ENCODE data around the gene GREB1L.

GREB1L gene

DNA sequence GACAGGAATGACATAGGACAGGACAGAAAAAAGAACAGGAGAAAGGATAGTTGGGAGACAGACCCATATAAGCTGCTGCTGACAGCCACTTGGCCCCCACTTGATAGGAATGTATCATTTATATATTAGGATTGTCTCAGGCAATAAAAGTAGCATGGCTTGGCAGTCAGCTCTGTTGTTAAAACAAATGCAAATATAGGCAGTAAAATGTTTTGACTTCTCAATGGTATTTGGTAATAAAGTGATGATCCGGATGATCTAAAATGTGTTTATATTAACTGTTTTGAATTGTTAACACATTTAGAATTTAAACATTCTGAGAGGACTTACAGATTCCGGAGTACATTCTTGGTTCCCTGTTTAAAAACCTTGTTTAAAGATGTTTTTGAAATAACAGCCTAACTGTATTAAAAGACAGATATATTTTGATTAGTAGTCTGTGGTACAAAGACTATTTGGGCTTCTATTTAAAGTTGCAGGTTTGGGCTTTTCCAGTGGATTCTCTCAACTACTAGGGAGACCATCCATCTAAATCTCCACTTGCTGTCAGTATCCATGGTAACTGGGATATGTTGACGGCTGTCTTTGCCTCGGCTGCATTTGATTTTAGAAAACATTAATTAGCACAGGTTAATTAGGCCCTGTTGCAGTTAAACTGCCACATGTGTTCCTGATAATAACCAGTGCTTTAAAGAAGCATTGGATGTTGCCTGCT is 210.9 kb downstream of the GREB1L start:
- no peak for DNase-seq

DNA sequence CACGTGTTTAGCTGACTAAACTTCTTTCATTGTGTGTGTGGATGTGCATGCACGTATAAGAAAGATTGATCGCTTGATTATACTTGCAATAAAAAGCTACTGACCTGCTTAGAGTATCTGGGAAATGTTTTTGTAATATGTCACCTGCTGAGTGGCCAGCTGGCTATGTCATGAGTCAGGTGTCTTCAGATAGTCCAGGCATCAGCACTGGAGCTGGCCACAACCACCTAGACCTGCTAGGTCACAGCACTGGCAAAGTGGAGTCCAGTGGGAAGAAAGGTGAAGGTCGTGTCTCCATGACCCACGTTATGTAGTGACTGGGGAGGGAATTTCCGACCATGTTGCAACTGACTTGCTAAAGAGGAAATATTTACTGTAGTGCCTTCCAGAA is 211.5 kb downstream of the GREB1L start:
- no peak for DNase-seq

DNA sequence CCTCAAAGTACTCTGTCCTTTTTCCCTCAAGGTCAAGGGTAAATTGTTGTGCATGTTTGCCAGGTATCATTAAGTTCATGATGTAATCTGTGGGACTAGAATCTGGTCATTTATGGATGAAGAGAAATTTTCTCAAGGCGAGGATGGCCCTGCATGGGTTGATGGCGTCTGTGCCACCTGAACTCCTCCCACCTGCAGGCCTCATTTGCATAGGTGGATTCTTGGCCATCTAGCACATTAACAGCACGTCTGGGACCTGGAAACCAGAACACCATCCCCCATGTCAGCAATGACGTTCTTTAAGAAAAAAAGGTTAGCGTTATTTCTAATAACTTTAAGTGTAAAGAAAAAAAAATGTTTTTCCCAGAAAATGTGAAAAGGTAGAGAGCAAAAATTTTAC is 212.7 kb downstream of the GREB1L start:
- no peak for DNase-seq

DNA sequence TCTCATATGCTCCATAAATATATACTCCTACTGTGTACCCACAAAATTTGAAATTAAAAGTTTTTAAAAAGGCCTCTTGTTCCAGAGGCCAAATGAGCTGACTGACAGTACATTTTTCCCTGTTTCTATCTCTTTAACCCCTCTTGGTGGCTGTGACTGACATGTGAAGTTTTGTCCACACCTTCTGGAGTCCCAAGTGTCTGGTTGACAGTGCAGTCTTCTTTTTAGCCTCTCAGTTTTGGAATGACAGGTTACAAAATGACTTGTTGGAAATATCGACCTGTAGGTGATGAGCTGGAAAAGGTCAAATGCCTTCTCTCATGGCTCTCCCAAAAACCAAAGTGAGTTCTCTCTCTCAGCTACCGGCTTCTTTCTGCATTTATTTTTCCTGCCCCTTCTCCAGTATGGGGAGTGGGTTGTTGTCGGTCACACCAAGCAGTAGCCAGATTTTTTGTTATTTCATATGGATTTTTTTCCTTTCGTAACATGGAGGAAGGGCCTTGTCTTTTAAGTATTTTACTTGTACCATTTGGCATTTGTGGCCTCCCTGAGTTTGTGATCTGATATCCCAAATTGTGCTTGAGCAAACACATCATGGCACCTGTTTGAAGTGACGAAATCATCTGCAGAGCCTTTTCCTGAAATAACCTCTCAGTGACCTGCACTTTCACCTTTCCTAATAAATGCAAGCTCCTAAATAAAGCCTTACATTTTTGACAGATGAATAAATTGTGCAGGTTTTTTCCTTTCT is 214.6 kb downstream of the GREB1L start:
- DNase-seq: no peak

DNA sequence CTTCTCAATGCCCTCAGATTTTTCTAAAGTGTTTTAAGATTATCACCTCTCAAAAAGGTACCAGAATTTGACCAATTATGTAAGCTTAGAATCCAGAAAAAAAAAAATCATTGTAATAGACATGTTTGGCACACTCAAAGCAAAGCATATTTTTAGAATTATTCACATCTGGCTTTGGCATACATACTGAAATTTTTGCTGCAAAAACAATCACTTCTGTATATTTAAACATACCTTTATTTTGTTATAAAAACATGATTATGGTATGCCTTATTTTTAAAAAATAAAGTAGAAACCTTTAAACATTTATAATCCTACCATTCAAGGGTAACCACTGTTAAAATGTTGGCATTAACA is 215.1 kb downstream of the GREB1L start:
- no peak for DNase-seq

DNA sequence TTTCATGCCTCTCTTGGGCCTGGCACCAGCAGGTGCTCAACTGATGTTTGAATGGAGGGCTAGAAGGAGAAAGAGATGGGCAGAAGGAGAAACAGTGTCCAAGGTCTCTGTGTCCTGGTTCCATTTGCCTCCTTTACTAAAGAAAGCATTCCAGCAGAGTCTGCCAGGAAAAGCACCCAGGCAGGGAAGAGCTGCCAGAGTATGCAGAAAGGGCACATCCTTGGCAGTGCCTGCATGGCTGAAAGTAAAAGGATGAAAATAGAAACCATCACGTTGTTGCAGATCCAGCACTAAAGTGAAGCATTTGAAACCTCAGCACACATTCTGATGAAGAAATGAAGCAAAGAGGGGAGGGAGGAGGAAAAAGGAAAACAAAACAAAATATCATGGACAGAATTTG is 216.3 kb downstream of the GREB1L start:
- no peak for DNase-seq

DNA sequence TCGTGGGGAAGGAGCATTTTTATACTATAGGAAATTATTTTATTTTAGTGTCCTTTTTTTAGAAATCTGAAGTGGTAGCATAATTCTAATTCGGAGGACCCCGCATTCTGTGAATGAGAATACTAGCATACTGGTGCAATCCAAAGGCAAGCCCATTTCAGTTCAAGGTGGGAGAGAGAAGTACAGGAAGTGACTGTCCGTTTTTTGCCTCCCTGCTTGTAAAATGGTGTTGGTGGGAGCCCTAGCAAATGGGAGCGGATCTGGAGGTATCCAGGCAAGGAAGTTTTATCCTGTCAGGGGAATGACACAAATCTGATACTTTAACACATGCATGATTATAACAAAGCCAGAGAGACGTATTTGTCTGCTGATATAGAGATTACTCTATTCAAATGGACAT is 216.8 kb downstream of the GREB1L start:
- no peak for DNase-seq

DNA sequence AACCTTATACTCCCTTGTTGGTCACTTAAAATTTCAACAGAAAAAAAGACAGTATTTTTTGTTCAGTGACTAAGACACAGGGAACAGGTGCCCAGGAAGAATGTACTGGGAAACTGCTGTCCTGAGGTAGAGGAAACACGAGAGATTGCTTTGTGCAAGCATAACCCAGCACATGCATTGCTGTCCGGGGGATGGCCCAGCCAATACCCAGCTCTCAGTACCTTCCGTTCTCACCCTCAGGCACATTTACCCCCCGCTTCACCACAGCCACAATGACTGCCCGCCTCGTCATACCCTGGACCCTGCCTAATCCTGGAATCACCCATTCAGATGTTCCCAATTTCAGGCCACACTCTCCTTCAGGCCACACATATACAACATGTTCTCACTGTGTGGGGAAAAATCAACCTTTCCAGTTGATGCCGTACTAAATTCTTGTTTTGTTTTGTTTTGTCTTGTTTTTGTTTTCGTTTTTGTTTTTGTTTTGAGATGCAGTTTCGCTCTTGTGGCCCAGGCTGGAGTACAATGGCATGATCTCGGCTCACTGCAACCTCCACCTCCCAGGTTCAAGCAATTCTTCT is 217.8 kb downstream of the GREB1L start:
- DNase-seq: no peak

DNA sequence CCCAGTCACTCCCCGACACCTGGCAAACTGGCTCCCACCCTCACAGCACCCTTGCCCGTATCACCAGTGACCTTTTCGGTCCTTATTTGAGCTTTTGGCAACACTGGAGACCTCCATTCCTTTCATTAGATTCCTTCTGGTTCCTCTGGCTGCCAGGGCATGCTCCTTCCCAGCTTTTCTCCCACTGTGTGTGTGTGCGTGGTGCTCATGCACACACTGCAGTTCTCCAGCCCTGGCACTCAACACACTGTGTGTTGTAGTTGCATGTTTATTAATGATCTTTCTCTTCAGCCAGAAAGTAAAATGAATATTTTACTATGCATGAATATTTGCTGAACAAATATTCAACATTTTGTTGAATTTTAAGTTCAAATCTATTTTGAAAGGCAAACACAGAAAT is 219.4 kb downstream of the GREB1L start:
- no peak for DNase-seq

DNA sequence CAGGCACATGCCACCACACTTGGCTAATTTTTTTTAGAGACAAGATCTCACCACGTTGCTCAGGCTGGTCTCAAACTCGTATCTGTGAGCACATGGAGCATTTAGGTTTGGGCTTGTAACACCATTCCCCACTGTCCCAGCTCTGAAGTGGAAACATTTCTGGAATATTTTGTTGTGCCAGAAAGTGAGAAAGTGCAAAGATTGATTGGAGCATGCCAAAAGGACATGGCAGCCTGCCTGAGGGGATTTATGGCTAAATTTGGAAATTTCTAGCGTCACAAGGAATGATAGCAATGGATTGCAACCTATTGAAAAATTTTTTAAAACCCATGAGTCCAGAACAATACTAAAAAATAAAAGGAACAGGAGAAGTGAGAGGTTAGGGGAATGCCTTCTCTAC is 221.7 kb downstream of the GREB1L start:
- no peak for DNase-seq

DNA sequence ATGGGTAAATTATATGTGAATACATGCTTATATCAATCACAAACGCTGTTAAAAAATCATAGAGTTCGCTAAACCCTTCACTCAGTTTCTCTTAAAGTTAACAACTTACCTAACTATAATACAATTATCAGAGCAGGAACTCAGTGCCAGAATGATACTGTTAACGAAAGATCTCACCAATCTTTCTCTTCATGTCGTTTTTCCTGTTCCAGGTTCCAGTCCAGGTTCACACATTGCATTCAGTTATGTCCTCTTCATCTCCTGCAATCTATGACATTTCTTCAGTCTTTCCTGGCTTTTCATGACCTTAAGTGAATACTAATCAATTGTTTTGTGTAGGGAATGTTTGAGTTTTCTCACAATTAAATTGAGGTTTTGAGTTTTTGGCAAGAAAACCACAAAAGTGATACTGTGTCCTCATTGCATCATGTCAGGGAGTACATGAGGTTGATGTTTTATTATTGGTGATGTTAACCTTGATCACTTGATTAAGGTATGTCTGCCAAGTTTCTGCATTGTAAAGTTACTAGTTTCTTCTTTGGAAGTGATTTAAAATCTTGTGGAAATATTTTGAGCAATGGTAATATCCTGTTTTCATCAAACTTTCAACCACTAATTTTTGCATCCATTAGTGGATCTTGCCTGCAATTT is 226.6 kb downstream of the GREB1L start:
- no peak for DNase-seq

DNA sequence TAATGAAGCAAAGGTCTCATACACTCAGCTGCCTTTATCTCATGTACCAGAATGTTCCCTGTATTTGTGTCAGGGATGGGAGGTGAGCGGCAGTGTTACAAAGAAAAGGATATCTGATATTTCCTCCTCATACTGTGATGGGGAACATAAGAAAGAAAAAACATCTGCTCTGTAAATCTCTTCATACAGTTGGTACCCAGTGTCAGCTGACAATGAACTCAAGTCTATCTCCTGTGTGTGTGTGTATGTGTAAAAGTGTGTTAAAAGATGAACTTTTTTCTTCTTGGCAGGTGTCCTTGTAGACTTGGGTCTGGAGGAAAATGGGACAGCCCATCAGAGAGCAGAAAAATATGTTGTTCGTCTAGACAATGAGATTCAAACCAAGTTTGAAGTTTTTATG is 230.7 kb downstream of the GREB1L start:
- no peak for DNase-seq

DNA sequence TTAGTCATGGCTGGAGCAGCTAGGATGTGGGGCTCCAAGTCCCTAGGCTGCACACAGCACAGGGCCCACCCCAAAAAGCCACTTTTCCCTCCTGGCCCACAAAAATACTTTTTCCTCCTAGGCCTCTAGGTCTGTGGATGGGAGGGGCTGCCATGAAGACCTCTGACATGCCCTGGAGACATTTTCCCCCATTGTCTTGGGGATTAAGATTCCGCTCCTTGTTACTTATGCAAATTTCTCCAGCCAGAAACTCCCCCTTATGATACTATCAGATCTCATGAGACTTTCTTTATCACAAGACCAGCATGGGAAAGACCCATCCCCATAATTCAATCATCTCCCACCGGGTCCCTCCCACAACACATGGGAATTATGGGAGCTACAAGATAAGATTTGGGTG is 232.6 kb downstream of the GREB1L start:
- DNase-seq: no peak

DNA sequence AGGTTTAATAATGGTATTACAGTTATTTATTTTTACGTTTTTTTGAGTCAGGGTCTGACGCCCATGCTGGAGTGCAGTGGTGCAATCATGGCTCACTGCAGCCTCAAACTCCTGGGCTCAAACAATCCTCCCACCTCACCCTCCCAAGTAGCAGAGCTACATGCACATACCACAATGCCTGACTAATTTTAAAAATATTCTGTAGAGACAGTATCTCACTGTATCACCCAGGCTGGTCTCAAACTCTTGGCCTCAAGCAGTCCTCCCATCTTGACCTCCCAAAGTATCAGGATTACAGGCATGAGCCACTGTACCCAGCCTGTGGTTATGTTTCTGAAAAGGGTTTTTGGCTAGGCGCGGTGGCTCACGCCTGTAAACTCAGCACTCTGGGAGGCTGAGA is 237.7 kb downstream of the GREB1L start:
- no peak for DNase-seq

DNA sequence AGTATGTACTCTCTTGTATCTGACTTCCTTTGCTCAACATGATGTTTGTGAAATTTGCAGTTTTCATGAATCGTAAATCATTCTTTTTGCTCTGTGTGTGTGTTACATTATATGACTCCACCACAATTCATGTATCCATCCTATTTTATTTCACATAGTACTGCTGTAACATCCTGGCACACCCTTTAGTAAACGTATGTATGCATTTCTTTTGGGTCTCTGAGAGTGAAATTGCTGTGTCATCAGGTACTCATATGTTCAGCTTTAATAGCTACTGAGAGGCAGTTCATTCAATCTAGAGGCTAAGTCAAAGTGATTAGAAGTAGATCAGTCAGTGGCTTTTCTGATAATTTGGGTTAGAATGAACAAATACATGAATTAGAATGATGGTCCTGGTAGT is 239.7 kb downstream of the GREB1L start:
- no peak for DNase-seq

DNA sequence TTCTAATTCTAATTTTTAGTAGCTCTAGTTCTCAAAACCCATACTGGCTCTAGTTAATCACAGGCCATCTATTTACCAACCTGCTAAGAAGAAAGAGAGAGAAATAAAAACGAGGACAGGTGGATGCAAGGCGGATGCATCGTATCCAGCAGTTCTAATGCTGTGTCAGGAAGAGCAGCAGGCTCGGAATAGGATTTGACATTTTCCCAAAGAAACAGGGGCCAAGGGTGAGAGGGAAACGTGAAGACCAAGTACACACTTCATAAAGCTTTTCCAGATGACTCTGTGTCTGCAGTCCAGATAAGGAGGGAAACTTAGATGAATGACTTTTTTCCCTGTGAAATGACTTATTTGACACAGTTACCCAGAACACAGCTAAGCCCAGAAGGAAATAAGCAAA is 241.0 kb downstream of the GREB1L start:
- no peak for DNase-seq

DNA sequence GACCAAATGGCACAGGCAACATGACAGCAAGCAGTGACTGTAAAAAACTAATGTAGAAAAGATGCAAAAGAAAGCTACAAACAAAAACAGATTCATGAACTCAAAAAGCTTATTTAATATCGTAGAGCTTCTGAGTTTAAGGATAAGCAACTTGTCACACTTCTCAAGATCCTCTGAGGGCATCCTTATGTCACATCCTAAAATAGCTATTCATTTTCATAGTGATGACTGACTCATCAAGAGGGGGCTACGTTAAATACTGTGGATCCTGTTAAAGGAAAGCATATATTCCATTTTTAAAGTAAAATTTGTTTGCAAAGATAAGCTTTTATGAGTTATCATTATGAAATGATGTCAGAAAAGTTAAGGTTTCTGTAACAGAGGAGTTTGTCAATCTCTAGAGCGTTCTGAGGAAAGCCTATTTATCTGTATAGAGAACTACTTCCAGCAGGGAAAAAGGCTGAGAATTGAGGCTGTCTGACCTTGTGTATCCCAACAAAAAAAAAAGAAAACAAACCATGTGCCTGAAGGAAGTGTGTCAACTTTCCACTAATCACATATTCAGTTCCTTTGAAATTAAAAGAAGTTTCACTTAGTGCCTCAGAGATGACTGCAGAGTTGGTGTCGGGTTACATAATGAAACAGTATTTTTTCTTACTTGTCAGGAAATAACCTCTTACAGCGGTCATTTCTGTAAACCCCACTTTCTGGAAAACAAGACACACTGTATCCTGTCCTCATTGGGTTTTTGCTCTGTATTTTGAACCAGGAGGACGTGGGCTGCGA is 243.0 kb downstream of the GREB1L start:
- no peak for DNase-seq

DNA sequence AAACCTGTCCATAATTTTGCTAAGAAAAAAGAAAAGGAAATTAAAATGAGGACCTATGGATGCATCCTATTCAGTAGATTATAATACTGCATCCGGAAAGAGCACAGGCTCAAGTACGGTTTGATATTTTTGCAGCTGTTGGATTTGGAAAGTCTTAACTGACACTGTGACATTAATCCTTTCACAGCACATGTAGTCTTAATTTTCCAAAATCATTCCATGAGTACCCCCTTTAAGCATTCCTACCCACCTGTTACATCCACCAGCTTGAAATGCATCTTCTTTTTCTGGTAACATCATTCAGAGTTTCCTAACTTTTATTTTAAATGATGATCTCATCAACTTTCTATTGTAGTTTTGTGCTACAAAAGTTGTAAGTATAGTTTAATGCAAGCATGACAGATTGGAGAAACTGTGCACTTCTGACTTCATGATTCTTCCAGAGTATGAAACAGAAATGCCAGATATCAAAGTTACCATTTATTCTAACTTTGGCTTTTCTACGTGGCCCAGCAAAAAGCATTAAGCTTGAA is 244.9 kb downstream of the GREB1L start:
- no peak for DNase-seq

DNA sequence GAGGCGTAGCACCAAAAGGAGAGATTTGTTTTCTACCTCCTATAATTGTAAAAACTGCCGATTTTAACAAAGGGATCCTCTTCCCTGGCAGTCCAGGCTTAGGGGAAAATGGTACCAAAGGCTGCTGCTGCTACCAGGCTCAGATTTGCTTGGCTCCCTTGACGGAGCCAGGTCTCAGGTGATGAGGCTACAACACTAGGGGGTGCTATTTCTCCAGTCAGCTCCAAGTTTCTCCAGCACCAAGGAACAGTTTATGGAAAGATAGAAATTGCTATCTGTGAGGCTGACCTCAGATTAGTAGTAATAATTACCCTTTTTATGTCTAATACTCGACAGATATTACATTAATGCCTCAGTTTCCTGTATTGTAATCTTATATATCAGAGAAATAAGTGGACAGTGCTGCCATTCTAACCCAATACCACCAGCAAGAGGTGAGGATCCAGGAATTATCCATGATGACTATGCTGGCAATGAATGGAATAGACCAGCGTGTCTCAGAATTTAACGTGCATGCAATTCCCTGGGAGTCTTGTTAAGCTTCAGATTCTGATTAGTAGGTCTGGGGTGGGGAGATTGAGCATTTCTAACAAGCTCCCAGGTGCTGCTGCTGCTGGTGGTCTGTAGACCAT is 247.2 kb downstream of the GREB1L start:
- DNase-seq: no peak

DNA sequence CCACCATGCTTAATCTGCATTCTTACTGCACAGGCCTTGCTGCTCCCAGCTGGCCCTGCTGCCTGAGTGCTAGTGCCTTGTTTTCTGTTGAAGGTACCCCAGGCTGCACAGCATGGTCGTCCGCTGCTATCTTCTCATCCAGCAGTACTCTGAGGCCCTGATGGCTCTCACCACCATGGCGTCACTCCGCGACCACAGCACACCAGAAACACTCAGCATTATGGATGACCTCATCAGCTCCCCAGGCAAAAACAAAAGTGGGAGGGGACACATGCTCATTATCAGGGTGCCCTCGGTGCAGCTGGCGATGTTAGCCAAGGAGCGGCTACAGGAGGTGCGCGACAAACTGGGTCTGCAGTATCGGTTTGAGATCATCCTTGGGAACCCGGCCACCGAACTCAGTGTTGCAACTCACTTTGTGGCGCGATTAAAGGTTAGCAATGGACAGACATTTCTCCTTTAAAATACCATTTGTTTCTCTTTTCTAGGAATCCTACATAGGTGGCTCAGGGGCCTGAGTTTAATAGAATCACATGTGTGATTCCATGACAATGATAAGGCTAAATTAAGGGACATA is 248.0 kb downstream of the GREB1L start:
- DNase-seq: no peak

DNA sequence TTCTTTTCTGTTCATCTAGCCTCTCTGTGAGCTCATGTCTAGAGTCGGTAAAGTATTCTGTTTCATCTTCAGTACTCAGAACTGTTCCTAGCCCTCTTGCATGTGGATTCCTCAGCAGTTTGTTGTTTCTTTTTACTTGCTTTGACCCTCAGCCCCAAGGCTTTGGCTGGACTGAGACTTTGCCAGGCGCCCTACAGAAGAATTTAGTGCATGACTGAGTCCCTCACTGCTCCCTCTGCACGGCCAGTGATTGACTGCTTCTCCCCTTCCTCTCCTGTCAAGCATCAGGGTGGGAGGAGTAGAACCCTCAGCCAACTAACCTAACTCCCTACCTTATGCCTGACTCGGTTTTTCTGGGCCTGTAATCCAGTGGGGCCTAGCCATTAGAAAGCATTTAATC is 248.7 kb downstream of the GREB1L start:
- DNase-seq: no peak

DNA sequence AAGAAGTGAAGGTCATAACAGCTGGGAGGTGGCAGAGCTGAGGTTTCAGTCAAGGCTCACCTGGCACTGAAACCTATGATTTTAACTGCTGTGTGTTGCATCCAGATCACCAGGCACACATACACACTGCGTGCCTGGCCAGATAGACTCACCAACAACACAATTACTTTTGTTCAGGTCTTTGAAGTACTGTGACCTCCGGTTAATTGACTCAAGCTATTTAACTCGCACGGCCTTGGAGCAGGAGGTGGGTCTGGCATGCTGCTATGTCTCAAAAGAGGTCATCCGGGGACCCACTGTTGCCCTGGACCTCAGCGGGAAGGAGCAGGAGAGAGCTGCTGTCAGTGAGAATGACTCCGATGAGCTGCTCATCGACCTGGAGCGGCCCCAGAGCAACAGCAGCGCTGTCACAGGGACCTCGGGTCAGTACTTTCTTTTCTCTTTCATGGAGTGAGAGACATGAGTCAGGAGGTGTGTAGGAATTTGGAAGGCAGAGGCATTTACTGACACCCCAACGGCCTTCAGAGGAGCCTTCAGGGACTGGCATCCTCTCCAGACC is 254.3 kb downstream of the GREB1L start:
- no peak for DNase-seq
